ENCODE data around the gene SHOX. TPM values are rescaled to one million over a fixed set of nuclear protein-coding genes. Genes with fewer than 3 reads are reported as not detected.

Gene SHOX
- polyA plus RNA-seq, 1 of the 3 experiments (the other 2 are of a cell fraction): not detected

GRCh38 chrX:661154-661553, 30.6 kb downstream of the SHOX start:
- Histone ChIP-seq H3K9ac (no peak overlapping the region), H2AFZ (ENCODE audit: low read depth) (no peak overlapping the region), H3K4me3 (ENCODE audit: low read depth in 2 of 2, low read length in 1 of 2) (no peak overlapping the region), H3K36me3 (replicated peaks in 1 of 2; ENCODE audit: control insufficient read depth in 1 of 2, insufficient read depth in 2 of 2, low read length in 1 of 2) (no peaks in the 10 kb centered on the region), H3K27me3 (ENCODE audit: insufficient read depth) (no peaks in the 10 kb centered on the region; the same call in 1 of the 2 replicates), H3K9me2 (no peaks in the 10 kb centered on the region), H3K4me1 (ENCODE audit: control insufficient read depth in 1 of 2, insufficient read depth in 2 of 2, low read depth in 1 of 2, low read length in 1 of 2) (no peaks in the 10 kb centered on the region), H4K20me1 (ENCODE audit: insufficient read depth) (no peaks in the 10 kb centered on the region), H3K4me2 (no peak overlapping the region), H3K9me3 (no peaks in the 10 kb centered on the region), H3K27ac (ENCODE audit: low read depth in 2 of 2, low read length in 1 of 2) (no peak overlapping the region), H3K79me2 (ENCODE audit: insufficient read depth) (no peaks in the 10 kb centered on the region), H3F3A (replicated peaks; ENCODE audit: insufficient read depth) (no peaks in the 10 kb centered on the region)
- POLR2A ChIA-PET: no interaction called here
- 34% methylated on average over 10 of the region's 10 CpGs for WGBS (ENCODE audit: low lambda C conversion rate)
- TF ChIP-seq RXRA (IDR thresholded peaks at IDR 0.05; ENCODE audit: borderline replicate concordance, low read depth): no peak
- TF ChIP-seq FOXJ3 (CRISPR knock-in tag; IDR thresholded peaks at IDR 0.05): no peak
- no peak for TF ChIP-seq NFIC (IDR thresholded peaks at IDR 0.05; ENCODE audit: borderline replicate concordance)
- no peak for TF ChIP-seq SMC3 (IDR thresholded peaks at IDR 0.05; ENCODE audit: low read depth, low read length)
- TF ChIP-seq MEF2A (IDR thresholded peaks at IDR 0.05; ENCODE audit: borderline replicate concordance, low read depth): no peak
- TF ChIP-seq CHD2 (IDR thresholded peaks at IDR 0.05; ENCODE audit: low read length, partially characterized antibody): no peak
- TF ChIP-seq FOXM1 (IDR thresholded peaks at IDR 0.05; ENCODE audit: low read depth): no peak
- CTCF ChIA-PET: no interaction called here
- DNase-seq: no peak

GRCh38 chrX:662126-662525, 31.5 kb downstream of the SHOX start:
- Histone ChIP-seq H3K4me3 (ENCODE audit: low read depth in 2 of 2, low read length in 1 of 2) (no peak overlapping the region), H3K9me3 (no peaks in the 10 kb centered on the region), H3K9me2 (no peaks in the 10 kb centered on the region), H3K27me3 (ENCODE audit: insufficient read depth) (no peaks in the 10 kb centered on the region), H2AFZ (ENCODE audit: low read depth) (no peak overlapping the region), H3K79me2 (ENCODE audit: insufficient read depth) (no peaks in the 10 kb centered on the region), H4K20me1 (ENCODE audit: insufficient read depth) (no peaks in the 10 kb centered on the region), H3K4me1 (ENCODE audit: control insufficient read depth in 1 of 2, insufficient read depth in 2 of 2, low read depth in 1 of 2, low read length in 1 of 2) (no peaks in the 10 kb centered on the region), H3K4me2 (no peak overlapping the region), H3K36me3 (replicated peaks in 1 of 2; ENCODE audit: control insufficient read depth in 1 of 2, insufficient read depth in 2 of 2, low read length in 1 of 2) (no peaks in the 10 kb centered on the region), H3F3A (replicated peaks; ENCODE audit: insufficient read depth) (no peaks in the 10 kb centered on the region), H3K9ac (no peak overlapping the region), H3K27ac (ENCODE audit: low read depth in 2 of 2, low read length in 1 of 2) (no peak overlapping the region)
- DNase-seq: no peak
- TF ChIP-seq GATA2 (CRISPR knock-in tag; IDR thresholded peaks at IDR 0.05) (no peak), TCF12 (IDR thresholded peaks at IDR 0.05) (no peak)
- CTCF ChIA-PET: no interaction called here
- POLR2A ChIA-PET: no interaction called here
- WGBS (ENCODE audit: low lambda C conversion rate): 36% methylated on average over 20 of the region's 20 CpGs

- no peaks in the 10 kb centered on the region for H3K27me3 ChIP-seq (ENCODE audit: insufficient read depth)
- H3K79me2 ChIP-seq (ENCODE audit: insufficient read depth): no peaks in the 10 kb centered on the region
- no peaks in the 10 kb centered on the region for H4K20me1 ChIP-seq (ENCODE audit: insufficient read depth)
- TF ChIP-seq FOSL2 (IDR thresholded peaks at IDR 0.05; ENCODE audit: borderline replicate concordance, low read depth) (no peak), RCOR1 (IDR thresholded peaks at IDR 0.05; ENCODE audit: low read length) (no peak), YY1 (IDR thresholded peaks at IDR 0.05; ENCODE audit: low read depth) (no peak), NRF1 (IDR thresholded peaks at IDR 0.05; ENCODE audit: low read depth, low read length) (no peak), TAF1 (IDR thresholded peaks at IDR 0.05; ENCODE audit: borderline replicate concordance, low read depth, low read length) (no peak), MEF2A (IDR thresholded peaks at IDR 0.05; ENCODE audit: borderline replicate concordance, low read depth) (no peak), USF1 (IDR thresholded peaks at IDR 0.05; ENCODE audit: borderline replicate concordance, low read depth) (no peak), ELF1 (IDR thresholded peaks at IDR 0.05) (no peak), RXRA (IDR thresholded peaks at IDR 0.05; ENCODE audit: borderline replicate concordance, low read depth) (no peak), USF2 (IDR thresholded peaks at IDR 0.05; ENCODE audit: borderline replicate concordance, low read depth, low read length) (no peak), CHD2 (IDR thresholded peaks at IDR 0.05; ENCODE audit: low read length, partially characterized antibody) (no peak), SMC3 (IDR thresholded peaks at IDR 0.05; ENCODE audit: low read depth, low read length) (no peak)
- H3F3A ChIP-seq (replicated peaks; ENCODE audit: insufficient read depth): no peaks in the 10 kb centered on the region
- WGBS (ENCODE audit: low lambda C conversion rate): 47% methylated on average over 9 of the region's 18 CpGs
- no peak overlapping the region for H3K4me2 ChIP-seq
- H3K36me3 ChIP-seq (replicated peaks in 1 of 2; ENCODE audit: control insufficient read depth in 1 of 2, insufficient read depth in 2 of 2, low read length in 1 of 2): no peaks in the 10 kb centered on the region
- ChIA-PET POLR2A (no interaction called here), CTCF (no interaction called here)
- H3K4me1 ChIP-seq (ENCODE audit: control insufficient read depth in 1 of 2, insufficient read depth in 2 of 2, low read depth in 1 of 2, low read length in 1 of 2): no peaks in the 10 kb centered on the region
- no peak for DNase-seq
- no peak overlapping the region for H3K4me3 ChIP-seq (ENCODE audit: low read depth in 2 of 2, low read length in 1 of 2)
- no peaks in the 10 kb centered on the region for H3K9me2 ChIP-seq
- H3K9ac ChIP-seq: no peak overlapping the region
- no peaks in the 10 kb centered on the region for H3K9me3 ChIP-seq
- H2AFZ ChIP-seq (ENCODE audit: low read depth): no peak overlapping the region
- no peak overlapping the region for H3K27ac ChIP-seq (ENCODE audit: low read depth in 2 of 2, low read length in 1 of 2)
These were observed 33.2 kb downstream of the SHOX start for GRCh38 chrX:663841-664240.

All from SK-N-SH (cell line).